A204.1 (cell line): ENCODE measurements around the gene PKM.

Source experiments
- FAIRE-seq: peaks from 2 replicates; lab custom pipeline; 2012; peaks lifted over from hg19 to GRCh38; lab: Jason Lieb, UNC

The PKM gene

GRCh38 chr15:72200395-72201237, 30.4 kb downstream of the PKM start:
- no peak for FAIRE-seq

GRCh38 chr15:72199721-72200212, 31.2 kb downstream of the PKM start:
- no peak for FAIRE-seq

GRCh38 chr15:72199205-72199515, 31.8 kb downstream of the PKM start:
- no peak for FAIRE-seq

- no peak for FAIRE-seq
Observed at GRCh38 chr15:72198356-72199204, 32.4 kb downstream of the PKM start.

- no peak for FAIRE-seq
Observed at GRCh38 chr15:72197460-72198355, 33.3 kb downstream of the PKM start, which contains the start of gene GRAMD2A. Gene GRAMD2A (minus strand): TSS chr15:72197787.

GRCh38 chr15:72197041-72197459, 33.9 kb downstream of the PKM start:
- FAIRE-seq, result no peak

- no peak for FAIRE-seq
Observed at GRCh38 chr15:72196409-72197040, 34.5 kb downstream of the PKM start.

GRCh38 chr15:72195101-72195511, 35.9 kb downstream of the PKM start:
- FAIRE-seq, result no peak

- FAIRE-seq, result no peak
Observed at GRCh38 chr15:72193836-72194396, 37.1 kb downstream of the PKM start.

GRCh38 chr15:72192416-72192815, 38.6 kb downstream of the PKM start:
- no peak for FAIRE-seq

- FAIRE-seq, result no peak
Observed at GRCh38 chr15:72189250-72189902, 41.6 kb downstream of the PKM start.

- FAIRE-seq, result no peak
Observed at GRCh38 chr15:72184165-72184811, 46.7 kb downstream of the PKM start.

- FAIRE-seq, result no peak
Observed at GRCh38 chr15:72183781-72184164, 47.2 kb downstream of the PKM start.

GRCh38 chr15:72182673-72183072, 48.3 kb downstream of the PKM start:
- FAIRE-seq, result no peak

GRCh38 chr15:72182244-72182643, 48.7 kb downstream of the PKM start:
- FAIRE-seq, result no peak

- FAIRE-seq, result no peak
Observed at GRCh38 chr15:72180761-72181324, 50.1 kb downstream of the PKM start.

GRCh38 chr15:72179950-72180581, 50.9 kb downstream of the PKM start:
- FAIRE-seq, result no peak

GRCh38 chr15:72178976-72179585, 51.9 kb downstream of the PKM start:
- FAIRE-seq, result no peak

- no peak for FAIRE-seq
Observed at GRCh38 chr15:72176743-72177142, 54.2 kb downstream of the PKM start.
